ENCODE results near the gene NINL.

DNA sequence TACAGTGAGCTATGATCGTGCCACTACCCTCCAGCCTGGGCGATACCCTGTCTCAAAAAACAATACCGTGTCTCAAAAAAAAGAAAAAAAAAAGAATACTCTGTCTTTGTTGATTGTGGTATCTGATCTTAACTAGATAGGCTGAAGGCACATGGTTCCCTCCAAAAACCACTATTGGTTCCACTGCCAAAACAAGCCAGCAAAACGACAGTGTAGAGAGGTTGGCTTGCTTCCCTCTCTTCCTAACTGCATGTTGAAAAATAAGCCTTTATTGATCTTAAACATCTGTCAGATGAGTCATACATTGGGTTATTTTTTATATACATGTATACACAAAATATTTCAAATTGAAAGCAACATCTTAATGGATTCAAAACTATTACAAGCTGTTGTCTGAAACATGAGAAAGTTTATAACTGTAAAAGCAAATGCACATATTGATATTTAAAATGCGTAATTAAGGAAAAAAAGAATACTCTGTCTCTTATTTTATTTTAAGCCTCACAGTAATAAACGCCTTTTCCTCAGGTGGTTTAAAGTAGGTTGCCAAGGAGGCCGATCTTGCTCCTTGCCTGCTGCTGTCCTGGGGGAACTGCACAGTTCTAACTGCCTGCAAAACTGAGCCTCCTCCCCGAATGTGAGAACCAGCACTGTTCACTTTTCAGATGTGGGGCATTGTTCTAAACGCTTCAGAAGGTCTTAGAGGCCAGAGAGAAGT lies 7.0 kb upstream of the NINL start:
- TF ChIP-seq, protein P1, sequence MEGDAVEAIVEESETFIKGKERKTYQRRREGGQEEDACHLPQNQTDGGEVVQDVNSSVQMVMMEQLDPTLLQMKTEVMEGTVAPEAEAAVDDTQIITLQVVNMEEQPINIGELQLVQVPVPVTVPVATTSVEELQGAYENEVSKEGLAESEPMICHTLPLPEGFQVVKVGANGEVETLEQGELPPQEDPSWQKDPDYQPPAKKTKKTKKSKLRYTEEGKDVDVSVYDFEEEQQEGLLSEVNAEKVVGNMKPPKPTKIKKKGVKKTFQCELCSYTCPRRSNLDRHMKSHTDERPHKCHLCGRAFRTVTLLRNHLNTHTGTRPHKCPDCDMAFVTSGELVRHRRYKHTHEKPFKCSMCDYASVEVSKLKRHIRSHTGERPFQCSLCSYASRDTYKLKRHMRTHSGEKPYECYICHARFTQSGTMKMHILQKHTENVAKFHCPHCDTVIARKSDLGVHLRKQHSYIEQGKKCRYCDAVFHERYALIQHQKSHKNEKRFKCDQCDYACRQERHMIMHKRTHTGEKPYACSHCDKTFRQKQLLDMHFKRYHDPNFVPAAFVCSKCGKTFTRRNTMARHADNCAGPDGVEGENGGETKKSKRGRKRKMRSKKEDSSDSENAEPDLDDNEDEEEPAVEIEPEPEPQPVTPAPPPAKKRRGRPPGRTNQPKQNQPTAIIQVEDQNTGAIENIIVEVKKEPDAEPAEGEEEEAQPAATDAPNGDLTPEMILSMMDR (conservative IDR thresholded peaks at IDR 0.05; ENCODE audit: low read depth, low read length) = no peak
- no peak for TF ChIP-seq CEBPB (IDR thresholded peaks at IDR 0.05; ENCODE audit: low read depth, low read length)
- no peak for TF ChIP-seq MXI1 (IDR thresholded peaks at IDR 0.05; ENCODE audit: borderline replicate concordance, low read depth, low read length)
- no peak for TF ChIP-seq RCOR1 (IDR thresholded peaks at IDR 0.05; ENCODE audit: insufficient replicate concordance, low read length)
- no peak for TF ChIP-seq POLR2A (IDR thresholded peaks at IDR 0.05; ENCODE audit: low read depth, low read length)
- no peak for TF ChIP-seq RAD21 (IDR thresholded peaks at IDR 0.05; ENCODE audit: low read length)
- no peak for TF ChIP-seq MAFK (IDR thresholded peaks at IDR 0.05; ENCODE audit: low read depth, low read length)
- no peak for TF ChIP-seq CHD1 (IDR thresholded peaks at IDR 0.05; ENCODE audit: low read depth, low read length)
- TF ChIP-seq BHLHE40 (IDR thresholded peaks at IDR 0.05; ENCODE audit: low read depth, low read length) = no peak
